Endothelial cell of umbilical vein (primary cell): ENCODE measurements around the gene CHD6. TPM values are rescaled to one million over a fixed set of nuclear protein-coding genes. Genes with fewer than 3 reads are reported as not detected.

ENCODE experiments used
- BruUV-seq: library from RNA; stranded (reverse); fragments of 400-500 nt; replicated peaks from 2 replicates; lab custom pipeline; 2021; lab: Mats Ljungman, UMichigan
- CTCF ChIA-PET: fragments of 300-600, 350-600 bp; sonication (Branson Sonifier 250); formaldehyde crosslinking; loops from one replicate; lab custom pipeline; 2021; ENCODE audit warnings: antibody characterized with exemption, inconsistent platforms; lab: Charles Lee
- POLR2A ChIA-PET: fragments of 300-600, 350-600 bp; sonication (Branson Sonifier 250); formaldehyde crosslinking; loops from one replicate; lab custom pipeline; 2021; ENCODE audit warnings: antibody characterized with exemption, inconsistent platforms; lab: Charles Lee
- DNase-seq: peaks from one replicate; pipeline ENCODE4 v3.0.0-alpha.2; 2011; ENCODE audit warnings: low read depth, low spot score
- FAIRE-seq: peaks from 2 replicates; lab custom pipeline; 2011; peaks lifted over from hg19 to GRCh38; lab: Jason Lieb, UNC
- H2AFZ ChIP-seq: 2 replicates; pipeline ENCODE4 v1.6.0; 2012; ENCODE audit warnings: low read depth, low read length, control low read depth, inconsistent platforms
- H3K27ac ChIP-seq: 2 replicates; pipeline ENCODE4 v1.5.1; 2011; ENCODE audit warnings: low read depth, mild to moderate bottlenecking, control low read depth, low read length, moderate library complexity; ENCODE audit not compliant: insufficient read depth
- H3K27me3 ChIP-seq, 2 experiments: 2 replicates each; pipeline versions ENCODE4 v1.6.0 to v1.6.1; 2011; ENCODE audit warnings: low read length in 2 of 2, mixed read lengths in 1 of 2; ENCODE audit not compliant: control insufficient read depth in 2 of 2, insufficient read depth in 2 of 2
- H3K36me3 ChIP-seq, 2 experiments: 2 replicates in 1 of 2; 3 replicates in 1 of 2; pipeline ENCODE4 v1.5.1; 2011; ENCODE audit warnings: low read length in 2 of 2, mild to moderate bottlenecking in 1 of 2, moderate library complexity in 1 of 2; ENCODE audit not compliant: control insufficient read depth in 2 of 2, insufficient read depth in 2 of 2; ENCODE audit errors: extremely low read depth in 1 of 2
- H3K4me1 ChIP-seq: 3 replicates; pipeline ENCODE4 v1.5.1; 2011; ENCODE audit warnings: mild to moderate bottlenecking, low read length; ENCODE audit not compliant: control insufficient read depth, insufficient read depth; ENCODE audit errors: extremely low read depth
- H3K4me2 ChIP-seq: 2 replicates; pipeline ENCODE4 v1.6.1; 2011; ENCODE audit warnings: low read length, control low read depth, mixed read lengths; ENCODE audit not compliant: insufficient read depth
- H3K4me3 ChIP-seq, 3 experiments: fragments of 200-600 bp in 1 of 3; sonication (generic), shearing (Covaris generic) in 1 of 3; replicated peaks in 1 of 3; 2 replicates each; pipeline ENCODE4 v1.5.1; 2011 to 2016; ENCODE audit warnings: control low read depth in 3 of 3, low read length in 3 of 3, mild to moderate bottlenecking in 2 of 3, inconsistent platforms in 1 of 3, low read depth in 1 of 3, moderate library complexity in 1 of 3; ENCODE audit not compliant: insufficient read depth in 1 of 3
- H3K79me2 ChIP-seq: 2 replicates; pipeline ENCODE4 v1.6.0; 2012; ENCODE audit warnings: low read length, inconsistent platforms; ENCODE audit not compliant: control insufficient read depth, insufficient read depth
- H3K9ac ChIP-seq: replicated peaks from 2 replicates; pipeline ENCODE3; 2011; ENCODE audit warnings: low read length, control low read depth; ENCODE audit not compliant: insufficient read depth; ENCODE audit errors: extremely low read depth
- H3K9me1 ChIP-seq: replicated peaks from 3 replicates; pipeline ENCODE4 v1.6.0; 2011; ENCODE audit warnings: mild to moderate bottlenecking, low read length; ENCODE audit not compliant: control insufficient read depth, insufficient read depth; ENCODE audit errors: extremely low read depth
- H3K9me3 ChIP-seq: replicated peaks from 2 replicates; pipeline ENCODE4 v1.5.1; 2012; ENCODE audit warnings: low read length, inconsistent platforms; ENCODE audit not compliant: control insufficient read depth, insufficient read depth
- H4K20me1 ChIP-seq: replicated peaks from 2 replicates; pipeline ENCODE3; 2011; ENCODE audit warnings: mild to moderate bottlenecking, low read length; ENCODE audit not compliant: control insufficient read depth, insufficient read depth; ENCODE audit errors: extremely low read depth
- CTCF ChIP-seq, 2 donors: IDR thresholded peaks; 1 replicate in 1 of 2; 2 replicates in 1 of 2; pipeline ENCODE4 v1.5.1; 2011; ENCODE audit warnings: low read length in 2 of 2, mild to moderate bottlenecking in 2 of 2, moderate library complexity in 2 of 2, control low read depth in 1 of 2, inconsistent platforms in 1 of 2, low read depth in 1 of 2; ENCODE audit not compliant: insufficient read depth in 1 of 2; ENCODE audit errors: extremely low read depth in 1 of 2
- EZH2 ChIP-seq: IDR thresholded peaks from 2 replicates; pipeline ENCODE4 v1.6.1; 2012; ENCODE audit warnings: borderline replicate concordance, low read depth, mild to moderate bottlenecking, moderate library complexity, low read length, inconsistent platforms; ENCODE audit not compliant: severe bottlenecking
- FOS ChIP-seq: IDR thresholded peaks from 2 replicates; pipeline ENCODE4 v1.6.1; 2011; ENCODE audit warnings: mild to moderate bottlenecking, low read length, moderate library complexity, borderline replicate concordance; ENCODE audit not compliant: insufficient read depth
- GATA2 ChIP-seq: IDR thresholded peaks from 2 replicates; pipeline ENCODE4 v1.7.0; 2011; ENCODE audit warnings: low read depth, mild to moderate bottlenecking, moderate library complexity, mixed read lengths, low read length; ENCODE audit not compliant: insufficient read length, insufficient read depth
- JUN ChIP-seq: IDR thresholded peaks from 2 replicates; pipeline ENCODE4 v1.6.1; 2011; ENCODE audit warnings: borderline replicate concordance, low read depth; ENCODE audit not compliant: insufficient read length, insufficient read depth
- MAX ChIP-seq: IDR thresholded peaks from 2 replicates; pipeline ENCODE4 v1.6.1; 2011; ENCODE audit not compliant: insufficient read depth, insufficient read length
- MYC ChIP-seq: IDR thresholded peaks from one replicate; pipeline ENCODE4 v1.6.1; 2011; ENCODE audit warnings: mild to moderate bottlenecking, low read depth, low read length
- POLR2A ChIP-seq: IDR thresholded peaks from 2 replicates; pipeline ENCODE4 v1.6.1; 2012; ENCODE audit warnings: low read depth, mild to moderate bottlenecking, control low read depth, low read length
- POLR2AphosphoS5 ChIP-seq: IDR thresholded peaks from 2 replicates; pipeline ENCODE4 v1.6.1; 2012; ENCODE audit warnings: low read depth, mild to moderate bottlenecking, control low read depth, low read length, moderate library complexity; ENCODE audit not compliant: insufficient read depth
- dilution Hi-C: fragments of 300-500 bp; cut with MboI; formaldehyde crosslinking; loops from one replicate; pipeline ENCODE4 v1.15.0; 2019; ENCODE audit warnings: low sequenced_read_pairs; ENCODE audit not compliant: extremely low pct_ligation_motif_present
- intact Hi-C: fragments of 100-400 bp; cut with micrococcal nuclease; formaldehyde crosslinking; loops from one replicate; pipeline ENCODE4 v1.10.0; 2022
- polyA plus RNA-seq, 4 experiments: library from polyadenylated mRNA; depleted of rRNA in 3 of 4; stranded (reverse) in 3 of 4; unstranded in 1 of 4; fragments of >200 nt; gene quantifications; 2 replicates each; pipeline versions ENCODE4 v1.2.1 to v1.2.3, GENCODE V29; 2011 to 2012; ENCODE audit warnings: missing spikeins in 1 of 4
- total RNA-seq: library from RNA; stranded (reverse); gene quantifications from 2 replicates; pipeline ENCODE4 v1.2.3, GENCODE V29; 2021

Gene CHD6
- total and polyA plus RNA-seq, 2 donors (not counting 3 experiments of a cell fraction or from before 2014, with no cell fraction given): 7.2 to 33.7 TPM

GRCh38 chr20:41615676-41616075 lies 2.5 kb downstream of the CHD6 start:
- intact Hi-C loops (loop anchor here (5.0 to 10.0 kb wide), 4 partner anchors 43 to 478 kb away; partner anchors contain the start of gene PLCG1), dilution Hi-C loops (no loop called here)
- DNase-seq (no peak), FAIRE-seq (no peak)
- CTCF ChIA-PET: interaction anchor here (1.4 kb wide), 1 partner anchor 77 kb away, joined by 4 read pairs; no protein-coding TSS in a partner anchor
- TF ChIP-seq EZH2: no peak
- no peak for TF ChIP-seq POLR2A
- TF ChIP-seq CTCF (IDR thresholded peaks at IDR 0.05; ENCODE audit: extremely low read depth in 1 of 2, insufficient read depth in 1 of 2, low read depth in 1 of 2, low read length in 2 of 2): no peak
- TF ChIP-seq MYC: no peak
- no peak for TF ChIP-seq FOS
- no peak for TF ChIP-seq MAX
- TF ChIP-seq GATA2: no peak
- no peak for TF ChIP-seq POLR2AphosphoS5
- no peak for TF ChIP-seq JUN
- no peak overlapping the region for H2AFZ ChIP-seq
- no TSS peak for BruUV-seq
- peaks cover 15% of the 10 kb centered on the region for H4K20me1 ChIP-seq
- no peaks in the 10 kb centered on the region for H3K9me3 ChIP-seq
- H3K27ac ChIP-seq: no peak overlapping the region
- peaks cover 39% of the 10 kb centered on the region for H3K79me2 ChIP-seq
- no peaks in the 10 kb centered on the region for H3K9me1 ChIP-seq
- POLR2A ChIA-PET: no interaction called here
- H3K4me1 ChIP-seq: peaks cover 8% of the 10 kb centered on the region
- H3K9ac ChIP-seq: no peak overlapping the region
- no peaks in the 10 kb centered on the region for H3K36me3 ChIP-seq
- H3K27me3 ChIP-seq: peaks cover 4 to 9% of the 10 kb centered on the region in 2 experiments
- no peak overlapping the region for H3K4me2 ChIP-seq
- H3K4me3 ChIP-seq: no peak overlapping the region
